Psoas muscle (tissue), 8 donors: ENCODE measurements around the gene CCSER2. TPM values are rescaled to one million over a fixed set of nuclear protein-coding genes. Genes with fewer than 3 reads are reported as not detected.
A peak's percentile ranks its signal among the peaks of the same experiment; 100 is the strongest.

Experiments
- ATAC-seq, 4 donors: fragments of 200-7000 bp; cut with Tn5 transposase; one replicate each; pipeline ENCODE4 v1.9.1; 2020; ENCODE audit warnings: moderate library complexity in 3 of 4, mild to moderate bottlenecking in 2 of 4
- DNase-seq, 2 donors: peaks; one replicate each; pipeline ENCODE4 v3.0.0-alpha.2; 2020
- H3K27ac ChIP-seq: fragments of 200-600 bp; one replicate; pipeline ENCODE4 v1.8.0; 2022
- H3K27me3 ChIP-seq, 3 donors: fragments of 200-600 bp in 1 of 3; one replicate each; pipeline versions ENCODE4 v1.6.1 to v1.8.0; 2013 to 2022; ENCODE audit warnings: low read length in 2 of 3, mild to moderate bottlenecking in 2 of 3, moderate library complexity in 1 of 3; ENCODE audit not compliant: insufficient read depth in 3 of 3
- H3K36me3 ChIP-seq, 2 donors: fragments of 200-600 bp in 1 of 2; one replicate each; pipeline versions ENCODE4 v1.6.1 to v1.8.0; 2013 to 2022; ENCODE audit warnings: low read depth in 1 of 2, mild to moderate bottlenecking in 1 of 2, moderate library complexity in 1 of 2; ENCODE audit not compliant: insufficient read depth in 1 of 2
- H3K4me1 ChIP-seq: fragments of 200-600 bp; one replicate; pipeline ENCODE4 v1.8.0; 2022
- H3K4me3 ChIP-seq: fragments of 200-600 bp; one replicate; pipeline ENCODE4 v1.8.0; 2022; ENCODE audit warnings: mild to moderate bottlenecking
- H3K9me3 ChIP-seq: fragments of 200-600 bp; one replicate; pipeline ENCODE4 v1.8.0; 2022
- WGBS, 3 donors: extraction: QIAGEN DNeasy Blood & Tissue Kit; methylation state at CpG; one replicate each; pipeline versions ENCODE4 v1.1.6 to v1.1.7; 2013; 5-methylcytosine and 5-hydroxymethylcytosine counted together
- intact Hi-C, 2 donors: fragments of 100-400 bp; cut with DNase I; formaldehyde crosslinking; loops; one replicate each; pipeline versions ENCODE4 v1.11.0 to v1.14.2; 2022
- polyA plus RNA-seq, 3 donors: library from polyadenylated mRNA; stranded (reverse); fragments of 200-250 nt; gene quantifications; one replicate each; pipeline ENCODE4 v1.2.3, GENCODE V29; 2013
- total RNA-seq, 4 donors: library from RNA; stranded (reverse); fragmentation: NEBNext Ultra II Directional in 2 of 4; extraction: Animal tissue kit (Norgen Biotek cat#: 25700) in 2 of 4; gene quantifications; one replicate each; pipeline versions ENCODE4 v1.2.1 to v1.2.4, GENCODE V29; 2021 to 2023
- TF ChIP-seq, protein P1 (sequence below): fragments of 200-600 bp; IDR thresholded peaks from one replicate; pipeline ENCODE4 v1.8.0; 2022; ENCODE audit warnings: antibody characterized with exemption
- donor health status: healthy with polysubstance abuse.
- donor health status: DM: no; HTN: no; CAD: no; lungs with moderate emphysema.
- donor health status: Bipolar disorder and iron deficiency.
- donor health status: healthy.
- donor health status: DM: yes; HTN: yes; CAD: no.
- donor health status: DM: no; HTN: no; CAD: no.
- donor health status: DM: no; HTN: no; CAD: no.
- donor health status: DM: yes; HTN: yes; CAD: no.

Gene CCSER2
- total and polyA plus RNA-seq, 7 donors = 12.5 to 122 (median 65.7) TPM

- H3K4me3 ChIP-seq = no peak overlapping the region
- TF ChIP-seq, protein P1, sequence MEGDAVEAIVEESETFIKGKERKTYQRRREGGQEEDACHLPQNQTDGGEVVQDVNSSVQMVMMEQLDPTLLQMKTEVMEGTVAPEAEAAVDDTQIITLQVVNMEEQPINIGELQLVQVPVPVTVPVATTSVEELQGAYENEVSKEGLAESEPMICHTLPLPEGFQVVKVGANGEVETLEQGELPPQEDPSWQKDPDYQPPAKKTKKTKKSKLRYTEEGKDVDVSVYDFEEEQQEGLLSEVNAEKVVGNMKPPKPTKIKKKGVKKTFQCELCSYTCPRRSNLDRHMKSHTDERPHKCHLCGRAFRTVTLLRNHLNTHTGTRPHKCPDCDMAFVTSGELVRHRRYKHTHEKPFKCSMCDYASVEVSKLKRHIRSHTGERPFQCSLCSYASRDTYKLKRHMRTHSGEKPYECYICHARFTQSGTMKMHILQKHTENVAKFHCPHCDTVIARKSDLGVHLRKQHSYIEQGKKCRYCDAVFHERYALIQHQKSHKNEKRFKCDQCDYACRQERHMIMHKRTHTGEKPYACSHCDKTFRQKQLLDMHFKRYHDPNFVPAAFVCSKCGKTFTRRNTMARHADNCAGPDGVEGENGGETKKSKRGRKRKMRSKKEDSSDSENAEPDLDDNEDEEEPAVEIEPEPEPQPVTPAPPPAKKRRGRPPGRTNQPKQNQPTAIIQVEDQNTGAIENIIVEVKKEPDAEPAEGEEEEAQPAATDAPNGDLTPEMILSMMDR = no peak
- peak overlapping the region; percentile 90 for H3K27ac ChIP-seq
- DNase-seq = no peak
- peak in 2 of 4 donors; percentile 26 to 44 for ATAC-seq
- H3K4me1 ChIP-seq = peaks cover 41% of the 10 kb centered on the region
- intact Hi-C loops = no loop called here
- peaks cover 4% of the 10 kb centered on the region for H3K9me3 ChIP-seq
- WGBS, 3 donors = 43 to 100% (median 100%) methylated on average over 1 of the region's 1 CpG
- peaks cover 0 to 11% of the 10 kb centered on the region in 2 donors for H3K36me3 ChIP-seq
- H3K27me3 ChIP-seq = no peaks in the 10 kb centered on the region
Observed at GRCh38 chr10:84423719-84424118, 95.3 kb downstream of the CCSER2 start.

DNA sequence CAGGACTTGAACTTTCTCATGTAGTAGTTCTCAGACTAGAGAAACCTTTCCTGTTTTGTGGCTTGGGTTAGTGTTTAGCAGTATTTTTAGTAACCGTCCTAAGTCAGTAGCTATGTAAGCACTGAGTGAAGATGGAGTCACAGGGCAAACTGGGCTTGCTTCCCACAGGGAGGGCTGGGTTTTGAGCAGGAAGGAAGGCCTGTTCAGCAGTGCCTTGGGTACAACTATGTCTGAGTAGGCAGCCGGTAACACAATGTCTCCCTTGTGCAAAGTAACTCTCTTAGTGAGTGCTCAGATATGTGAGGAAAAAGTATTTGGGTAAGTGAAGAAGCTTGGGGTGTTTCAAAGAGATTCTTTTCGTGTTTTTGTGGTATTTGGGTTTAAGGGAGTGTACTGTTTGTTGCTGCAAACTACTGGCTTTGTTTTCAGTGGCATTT is 96.4 kb downstream of the CCSER2 start:
- TF ChIP-seq, protein P1 = no peak

DNA sequence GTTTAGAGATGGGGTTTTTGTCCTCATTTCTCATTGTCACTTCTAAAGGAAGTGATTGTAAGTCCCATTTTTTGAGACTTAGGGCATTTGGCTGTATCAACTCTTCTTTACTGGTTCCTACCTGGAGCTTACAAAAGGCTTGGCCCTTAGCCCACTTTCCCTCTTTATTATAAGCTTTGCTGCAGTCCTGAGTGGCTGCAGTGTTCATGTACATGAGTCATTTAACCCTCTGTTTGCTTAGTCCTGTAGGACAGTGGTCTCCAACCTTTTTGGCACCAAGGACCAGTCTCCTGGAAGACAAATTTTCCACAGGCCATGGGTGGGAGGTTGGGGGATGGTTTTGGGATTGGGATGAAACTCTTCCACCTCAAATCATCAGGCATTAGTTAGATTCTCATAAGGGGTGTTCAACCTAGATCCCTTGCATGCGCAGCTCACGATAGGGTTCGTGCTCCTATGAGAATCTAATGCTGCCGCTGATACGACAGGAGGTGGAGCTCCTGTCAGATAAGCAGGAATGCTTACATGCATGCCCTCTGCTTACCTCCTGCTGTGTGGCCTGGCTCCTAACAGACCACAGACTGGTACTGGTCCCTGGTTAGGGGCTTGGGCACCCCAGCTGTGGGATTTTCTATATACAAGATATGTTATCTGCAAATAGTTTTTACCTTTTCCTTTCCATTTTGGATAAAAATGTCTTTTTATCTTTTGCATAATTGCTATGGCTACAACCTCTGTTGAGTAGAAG is 99.7 kb downstream of the CCSER2 start:
- TF ChIP-seq, protein P1 = no peak
- DNase-seq (no peak), ATAC-seq (no peak)
- H3K4me1 ChIP-seq = peaks cover 69% of the 10 kb centered on the region
- WGBS, 3 donors = 73 to 88% (median 82%) methylated on average over 5 of the region's 5 CpGs
- H3K27me3 ChIP-seq = no peaks in the 10 kb centered on the region
- intact Hi-C loops = loop anchor here in 1 of 2 donors (5.0 kb wide), 1 partner anchor 101 kb away; the partner anchor contains the start of gene CCSER2
- H3K27ac ChIP-seq = peak overlapping the region; percentile 42
- peaks cover 0 to 11% of the 10 kb centered on the region in 2 donors for H3K36me3 ChIP-seq
- H3K4me3 ChIP-seq = peak overlapping the region; percentile 71
- no peaks in the 10 kb centered on the region for H3K9me3 ChIP-seq

More for the DNA sequence above, 96.4 kb downstream of the CCSER2 start:
- Histone ChIP-seq H3K4me3 (peak overlapping the region; percentile 71), H3K27me3 (no peaks in the 10 kb centered on the region), H3K9me3 (peaks cover 4% of the 10 kb centered on the region), H3K4me1 (peaks cover 45% of the 10 kb centered on the region), H3K27ac (peak overlapping the region; percentile 90), H3K36me3 (peaks cover 0 to 11% of the 10 kb centered on the region in 2 donors)
- DNase-seq = peak; percentile 83 to 92
- WGBS, 3 donors = 1 to 4% (median 3%) methylated on average over 3 of the region's 3 CpGs
- intact Hi-C loops = loop anchor here in 1 of 2 donors (5.0 kb wide), 1 partner anchor 97 kb away; the partner anchor contains the start of gene CCSER2
- peak; percentile 99 to 100 (median 100) for ATAC-seq

GRCh38 chr10:84428711-84429110 is 100.3 kb downstream of the CCSER2 start:
- Histone ChIP-seq H3K27ac (peak overlapping the region; percentile 14), H3K4me3 (peak overlapping the region; percentile 71), H3K36me3 (peaks cover 0 to 11% of the 10 kb centered on the region in 2 donors), H3K9me3 (no peaks in the 10 kb centered on the region), H3K4me1 (peaks cover 71% of the 10 kb centered on the region), H3K27me3 (no peaks in the 10 kb centered on the region)
- TF ChIP-seq, protein P1 = no peak
- intact Hi-C loops = loop anchor here in 1 of 2 donors (5.0 kb wide), 1 partner anchor 101 kb away; the partner anchor contains the start of gene CCSER2
- DNase-seq = no peak
- no peak for ATAC-seq
- WGBS, 3 donors = 72 to 99% (median 88%) methylated on average over 2 of the region's 2 CpGs
